Peyer's patch (tissue), 4 donors: ENCODE measurements around the gene GAA.

Experiments used
- CTCF ChIP-seq, 6 experiments: fragments of 450-650 bp in 4 of 6; fragments of 200-600 bp in 2 of 6; sonication (generic) in 1 of 6; IDR thresholded peaks; one replicate each; pipeline ENCODE4 v1.5.1; 2017 to 2019; ENCODE audit warnings: antibody characterized with exemption in 6 of 6, mild to moderate bottlenecking in 3 of 6, moderate library complexity in 1 of 6
- POLR2A ChIP-seq, 2 donors: fragments of 450-650 bp; IDR thresholded peaks; one replicate each; pipeline ENCODE4 v1.5.1; 2017; ENCODE audit warnings: antibody characterized with exemption in 2 of 2, mild to moderate bottlenecking in 2 of 2, moderate library complexity in 2 of 2

DNA sequence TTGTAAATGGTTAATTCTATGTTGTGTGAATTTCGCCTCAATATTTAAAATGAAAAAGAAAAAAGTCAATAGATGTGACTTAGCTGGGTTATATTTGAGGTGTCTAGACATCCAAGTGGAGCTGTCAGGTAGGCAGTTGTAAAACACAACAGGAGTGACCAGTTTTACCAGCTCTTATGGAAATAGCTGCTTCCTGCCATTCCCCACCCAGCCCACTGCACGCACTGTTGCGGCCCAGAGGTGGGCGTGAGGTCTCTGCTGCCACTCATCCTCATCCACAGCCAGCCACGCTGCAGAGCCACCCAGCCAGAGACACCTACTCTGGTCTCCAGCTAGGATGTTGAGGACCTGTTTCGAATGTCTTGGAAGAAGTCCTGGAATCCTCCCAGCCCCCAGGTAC, 65.1 kb downstream of the GAA start:
- no peak for TF ChIP-seq POLR2A (IDR thresholded peaks at IDR 0.05)
- no peak for TF ChIP-seq CTCF (IDR thresholded peaks at IDR 0.05)
